SK-N-SH (cell line): ENCODE results near the gene MCUR1.

Experiments used
- EP300 ChIP-seq, 2 experiments: IDR thresholded peaks; 2 replicates each; pipeline versions ENCODE4 v1.4.0 to v1.6.1; 2012; ENCODE audit warnings: borderline replicate concordance in 1 of 2, low read depth in 1 of 2, low read length in 1 of 2
- EZH2phosphoT487 ChIP-seq: fragments of 200-600 bp; sonication (generic); IDR thresholded peaks from 2 replicates; pipeline ENCODE4 v1.6.1; 2017; ENCODE audit warnings: low read depth, mixed run types, mild to moderate bottlenecking, antibody characterized with exemption, moderate library complexity, borderline replicate concordance
- FOXJ3 ChIP-seq: sonication (generic); formaldehyde crosslinking; IDR thresholded peaks from 2 replicates; pipeline ENCODE4 v1.5.1; 2020; ENCODE audit warnings: mild to moderate bottlenecking, missing genetic modification reagents
- GABPA ChIP-seq: IDR thresholded peaks from 2 replicates; pipeline ENCODE4 v1.4.0; 2012; ENCODE audit warnings: low read depth, mild to moderate bottlenecking
- JUND ChIP-seq: IDR thresholded peaks from 2 replicates; pipeline ENCODE4 v1.4.0; 2012
- NFIC ChIP-seq: IDR thresholded peaks from 2 replicates; pipeline ENCODE4 v1.4.0; 2012; ENCODE audit warnings: borderline replicate concordance
- NRF1 ChIP-seq: IDR thresholded peaks from 2 replicates; pipeline ENCODE4 v1.6.1; 2012; ENCODE audit warnings: low read depth, mild to moderate bottlenecking, low read length
- RAD21 ChIP-seq: IDR thresholded peaks from 2 replicates; pipeline ENCODE4 v1.6.1; 2012; ENCODE audit warnings: mild to moderate bottlenecking, low read length
- RCOR1 ChIP-seq: fragments of 150-350 bp; IDR thresholded peaks from 2 replicates; pipeline ENCODE4 v1.6.1; 2017; ENCODE audit warnings: antibody characterized with exemption, low read length
- TAF1 ChIP-seq: IDR thresholded peaks from 2 replicates; pipeline ENCODE4 v1.6.1; 2012; ENCODE audit warnings: low read depth, mild to moderate bottlenecking, low read length, moderate library complexity, borderline replicate concordance
- YY1 ChIP-seq: IDR thresholded peaks from 2 replicates; pipeline ENCODE4 v1.4.0; 2012; ENCODE audit warnings: low read depth, mild to moderate bottlenecking
- TF ChIP-seq, protein P1 (sequence below): fragments of 200-600 bp; sonication (generic); IDR thresholded peaks from 2 replicates; pipeline ENCODE4 v1.6.1; 2017; ENCODE audit warnings: antibody characterized with exemption, mild to moderate bottlenecking, moderate library complexity
- TF ChIP-seq, protein P2 (sequence below): IDR thresholded peaks from 2 replicates; pipeline ENCODE4 v1.4.0; 2012; ENCODE audit warnings: low read depth, borderline replicate concordance
- TF ChIP-seq, protein P3 (sequence below): IDR thresholded peaks from 2 replicates; pipeline ENCODE4 v1.6.1; 2012; ENCODE audit warnings: mild to moderate bottlenecking, low read depth, low read length, moderate library complexity

DNA sequence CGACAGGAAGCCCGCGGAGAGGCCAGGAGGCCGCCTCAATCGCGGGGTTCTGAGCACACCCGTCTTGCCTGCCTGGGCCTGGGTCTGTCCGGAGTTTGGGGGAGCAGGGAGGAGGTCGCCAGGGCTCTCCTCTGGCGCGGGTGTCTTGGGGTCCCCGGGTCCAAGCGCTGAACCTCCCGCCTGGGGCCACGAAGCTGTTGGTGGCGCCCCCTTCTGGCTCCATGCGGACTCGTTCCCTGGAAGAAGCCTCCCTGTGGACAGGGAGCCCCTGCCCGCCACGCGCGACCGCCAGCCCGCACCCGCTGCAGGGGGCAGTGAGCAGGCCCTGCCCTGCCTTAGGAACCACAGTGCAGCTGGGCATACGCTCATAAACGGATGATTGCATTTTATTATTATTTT is 44.7 kb downstream of the MCUR1 start:
- TF ChIP-seq, protein P1, sequence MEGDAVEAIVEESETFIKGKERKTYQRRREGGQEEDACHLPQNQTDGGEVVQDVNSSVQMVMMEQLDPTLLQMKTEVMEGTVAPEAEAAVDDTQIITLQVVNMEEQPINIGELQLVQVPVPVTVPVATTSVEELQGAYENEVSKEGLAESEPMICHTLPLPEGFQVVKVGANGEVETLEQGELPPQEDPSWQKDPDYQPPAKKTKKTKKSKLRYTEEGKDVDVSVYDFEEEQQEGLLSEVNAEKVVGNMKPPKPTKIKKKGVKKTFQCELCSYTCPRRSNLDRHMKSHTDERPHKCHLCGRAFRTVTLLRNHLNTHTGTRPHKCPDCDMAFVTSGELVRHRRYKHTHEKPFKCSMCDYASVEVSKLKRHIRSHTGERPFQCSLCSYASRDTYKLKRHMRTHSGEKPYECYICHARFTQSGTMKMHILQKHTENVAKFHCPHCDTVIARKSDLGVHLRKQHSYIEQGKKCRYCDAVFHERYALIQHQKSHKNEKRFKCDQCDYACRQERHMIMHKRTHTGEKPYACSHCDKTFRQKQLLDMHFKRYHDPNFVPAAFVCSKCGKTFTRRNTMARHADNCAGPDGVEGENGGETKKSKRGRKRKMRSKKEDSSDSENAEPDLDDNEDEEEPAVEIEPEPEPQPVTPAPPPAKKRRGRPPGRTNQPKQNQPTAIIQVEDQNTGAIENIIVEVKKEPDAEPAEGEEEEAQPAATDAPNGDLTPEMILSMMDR: peak; percentile 36
- no peak for TF ChIP-seq EP300 (IDR thresholded peaks at IDR 0.05; ENCODE audit: borderline replicate concordance in 1 of 2, low read depth in 1 of 2, low read length in 1 of 2)
- no peak for TF ChIP-seq JUND
- TF ChIP-seq, protein P2, sequence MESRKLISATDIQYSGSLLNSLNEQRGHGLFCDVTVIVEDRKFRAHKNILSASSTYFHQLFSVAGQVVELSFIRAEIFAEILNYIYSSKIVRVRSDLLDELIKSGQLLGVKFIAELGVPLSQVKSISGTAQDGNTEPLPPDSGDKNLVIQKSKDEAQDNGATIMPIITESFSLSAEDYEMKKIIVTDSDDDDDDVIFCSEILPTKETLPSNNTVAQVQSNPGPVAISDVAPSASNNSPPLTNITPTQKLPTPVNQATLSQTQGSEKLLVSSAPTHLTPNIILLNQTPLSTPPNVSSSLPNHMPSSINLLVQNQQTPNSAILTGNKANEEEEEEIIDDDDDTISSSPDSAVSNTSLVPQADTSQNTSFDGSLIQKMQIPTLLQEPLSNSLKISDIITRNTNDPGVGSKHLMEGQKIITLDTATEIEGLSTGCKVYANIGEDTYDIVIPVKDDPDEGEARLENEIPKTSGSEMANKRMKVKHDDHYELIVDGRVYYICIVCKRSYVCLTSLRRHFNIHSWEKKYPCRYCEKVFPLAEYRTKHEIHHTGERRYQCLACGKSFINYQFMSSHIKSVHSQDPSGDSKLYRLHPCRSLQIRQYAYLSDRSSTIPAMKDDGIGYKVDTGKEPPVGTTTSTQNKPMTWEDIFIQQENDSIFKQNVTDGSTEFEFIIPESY: no peak
- TF ChIP-seq NFIC: no peak
- no peak for TF ChIP-seq TAF1
- TF ChIP-seq EZH2phosphoT487: no peak
- TF ChIP-seq, protein P3, sequence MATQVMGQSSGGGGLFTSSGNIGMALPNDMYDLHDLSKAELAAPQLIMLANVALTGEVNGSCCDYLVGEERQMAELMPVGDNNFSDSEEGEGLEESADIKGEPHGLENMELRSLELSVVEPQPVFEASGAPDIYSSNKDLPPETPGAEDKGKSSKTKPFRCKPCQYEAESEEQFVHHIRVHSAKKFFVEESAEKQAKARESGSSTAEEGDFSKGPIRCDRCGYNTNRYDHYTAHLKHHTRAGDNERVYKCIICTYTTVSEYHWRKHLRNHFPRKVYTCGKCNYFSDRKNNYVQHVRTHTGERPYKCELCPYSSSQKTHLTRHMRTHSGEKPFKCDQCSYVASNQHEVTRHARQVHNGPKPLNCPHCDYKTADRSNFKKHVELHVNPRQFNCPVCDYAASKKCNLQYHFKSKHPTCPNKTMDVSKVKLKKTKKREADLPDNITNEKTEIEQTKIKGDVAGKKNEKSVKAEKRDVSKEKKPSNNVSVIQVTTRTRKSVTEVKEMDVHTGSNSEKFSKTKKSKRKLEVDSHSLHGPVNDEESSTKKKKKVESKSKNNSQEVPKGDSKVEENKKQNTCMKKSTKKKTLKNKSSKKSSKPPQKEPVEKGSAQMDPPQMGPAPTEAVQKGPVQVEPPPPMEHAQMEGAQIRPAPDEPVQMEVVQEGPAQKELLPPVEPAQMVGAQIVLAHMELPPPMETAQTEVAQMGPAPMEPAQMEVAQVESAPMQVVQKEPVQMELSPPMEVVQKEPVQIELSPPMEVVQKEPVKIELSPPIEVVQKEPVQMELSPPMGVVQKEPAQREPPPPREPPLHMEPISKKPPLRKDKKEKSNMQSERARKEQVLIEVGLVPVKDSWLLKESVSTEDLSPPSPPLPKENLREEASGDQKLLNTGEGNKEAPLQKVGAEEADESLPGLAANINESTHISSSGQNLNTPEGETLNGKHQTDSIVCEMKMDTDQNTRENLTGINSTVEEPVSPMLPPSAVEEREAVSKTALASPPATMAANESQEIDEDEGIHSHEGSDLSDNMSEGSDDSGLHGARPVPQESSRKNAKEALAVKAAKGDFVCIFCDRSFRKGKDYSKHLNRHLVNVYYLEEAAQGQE: no peak
- no peak for TF ChIP-seq YY1
- no peak for TF ChIP-seq RAD21
- TF ChIP-seq GABPA: no peak
- TF ChIP-seq RCOR1: no peak
- no peak for TF ChIP-seq FOXJ3
- TF ChIP-seq NRF1: no peak
